GM19455 (cell line): ENCODE results near the gene RSAD2.

Source experiments
- ATAC-seq: cut with Tn5 transposase; IDR thresholded peaks from one replicate; pipeline ENCODE4 v1.9.1; 2021; ENCODE audit not compliant: unreplicated experiment

RSAD2 gene

GRCh38 chr2:6864231-6864754 is 13.3 kb upstream of the RSAD2 start:
- ATAC-seq: no peak

- peak; percentile 35 for ATAC-seq
Measured at GRCh38 chr2:6864923-6865345, 12.6 kb upstream of the RSAD2 start.

- ATAC-seq: peak; percentile 69
Measured at GRCh38 chr2:6865346-6866274, 12.0 kb upstream of the RSAD2 start, which contains the start of gene CMPK2. Gene CMPK2 (minus strand): TSS chr2:6865907. CDS start chr2:6865696, 211 bp downstream.

DNA sequence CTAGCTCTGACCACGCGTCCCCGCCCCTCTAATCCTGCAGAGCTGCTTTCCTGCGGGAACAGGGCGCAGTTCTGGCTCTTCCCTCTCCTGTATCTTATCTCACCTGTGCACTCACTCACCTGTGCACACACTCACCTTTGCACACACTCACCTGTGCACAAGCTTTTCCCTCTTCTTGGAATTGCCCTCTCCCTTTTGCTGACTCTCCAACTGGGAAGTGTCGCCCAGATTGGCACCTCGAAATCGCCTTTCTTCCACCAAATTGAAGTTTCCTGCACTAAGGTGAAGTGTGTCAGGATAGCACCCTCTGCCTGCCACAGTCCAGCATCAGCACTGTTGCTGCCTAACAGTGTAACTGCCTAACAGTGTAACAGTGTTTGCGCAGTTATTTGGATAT is 11.3 kb upstream of the RSAD2 start:
- peak; percentile 23 for ATAC-seq

- no peak for ATAC-seq
Measured at GRCh38 chr2:6866982-6867381, 10.6 kb upstream of the RSAD2 start.

- ATAC-seq: peak; percentile 65
Measured at GRCh38 chr2:6872394-6872793, 5.2 kb upstream of the RSAD2 start.

DNA sequence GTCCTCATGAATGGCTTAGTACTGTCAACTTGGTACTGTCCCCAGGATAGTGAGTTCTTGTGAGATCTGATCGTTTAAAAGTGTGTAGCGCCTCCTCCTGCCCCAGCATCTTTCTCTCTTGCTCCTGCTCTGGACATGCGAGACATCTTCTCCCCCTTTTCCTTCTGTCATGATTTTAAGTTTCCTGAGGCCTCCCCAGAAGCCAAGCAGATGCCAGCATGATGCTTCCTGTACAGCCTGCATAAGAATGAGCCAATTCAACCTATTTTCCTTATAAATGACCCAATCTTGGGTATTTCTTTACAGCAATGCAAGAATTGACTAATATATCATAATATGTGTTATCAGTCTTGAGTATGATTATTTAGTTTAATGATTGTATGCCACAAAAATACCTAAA is 3.5 kb upstream of the RSAD2 start:
- ATAC-seq: no peak

GRCh38 chr2:6876309-6876708 is 1.3 kb upstream of the RSAD2 start:
- no peak for ATAC-seq

GRCh38 chr2:6878549-6878948 is 972 bp downstream of the RSAD2 start:
- ATAC-seq: no peak

- ATAC-seq: no peak
Measured at GRCh38 chr2:6879011-6879410, 1.4 kb downstream of the RSAD2 start.

- ATAC-seq: no peak
Measured at GRCh38 chr2:6880200-6880733, 2.7 kb downstream of the RSAD2 start.

DNA sequence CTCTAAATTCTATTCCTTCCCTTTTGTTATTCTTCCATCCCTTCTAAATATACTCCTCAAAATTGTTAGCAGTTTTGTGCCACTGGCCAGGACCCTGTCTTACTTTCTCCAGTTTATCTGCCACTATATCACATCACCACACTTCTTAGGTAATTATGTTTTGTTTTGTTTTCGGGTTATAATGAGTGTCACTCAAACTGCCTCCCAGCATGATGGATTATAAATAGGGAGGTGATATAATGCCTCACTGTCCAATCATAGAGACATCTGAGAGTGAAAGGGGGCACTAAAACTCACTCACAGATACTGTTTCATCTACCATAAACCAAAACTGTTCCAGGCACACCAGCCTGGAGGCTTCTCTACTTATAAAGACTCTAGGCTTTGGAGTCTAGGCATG is 3.5 kb downstream of the RSAD2 start:
- no peak for ATAC-seq

- ATAC-seq: no peak
Measured at GRCh38 chr2:6881516-6881915, 3.9 kb downstream of the RSAD2 start.

GRCh38 chr2:6883448-6884122 is 6.0 kb downstream of the RSAD2 start:
- ATAC-seq: no peak

- ATAC-seq: no peak
Measured at GRCh38 chr2:6885551-6885950, 8.0 kb downstream of the RSAD2 start.

DNA sequence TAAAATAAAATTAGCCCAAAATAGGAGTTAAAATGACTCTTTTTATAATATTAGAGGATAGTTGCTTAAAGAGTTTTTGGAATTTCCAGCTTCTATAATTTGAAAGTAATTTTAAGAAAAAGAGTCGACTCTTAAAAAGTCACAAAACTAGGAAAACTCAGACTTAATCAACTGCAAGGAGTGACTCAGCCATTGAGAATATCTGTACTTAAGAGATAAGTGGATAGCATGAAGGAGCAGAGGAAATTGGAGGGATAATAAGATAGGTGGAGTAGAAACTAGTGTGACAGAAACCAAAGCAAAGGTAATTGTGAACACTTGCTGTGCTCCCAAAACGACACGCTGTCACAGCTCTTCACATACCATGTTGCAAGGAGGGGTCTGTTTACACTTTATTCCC is 8.4 kb downstream of the RSAD2 start:
- ATAC-seq: no peak

DNA sequence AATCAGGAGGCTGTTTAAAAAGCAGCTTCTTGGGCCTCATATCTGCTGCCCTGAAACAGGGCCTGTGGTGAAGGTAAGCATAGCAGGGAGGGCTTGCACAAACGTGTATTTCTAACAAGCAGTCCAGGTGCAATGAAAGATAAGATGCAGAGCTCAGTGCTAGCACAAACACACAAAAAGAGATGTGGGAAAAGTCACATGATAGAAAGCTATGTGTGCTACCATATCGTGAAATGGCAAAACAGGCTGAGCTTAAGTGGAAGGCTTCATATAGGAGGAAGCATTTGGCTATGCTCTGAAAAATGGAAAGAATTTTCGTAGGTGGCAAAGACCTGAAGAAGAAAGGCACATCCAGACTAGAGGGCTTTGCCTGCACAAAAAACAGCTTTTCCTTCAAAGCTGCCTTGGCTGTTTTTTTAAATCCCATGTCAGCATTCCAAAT is 10.2 kb downstream of the RSAD2 start:
- ATAC-seq: no peak

DNA sequence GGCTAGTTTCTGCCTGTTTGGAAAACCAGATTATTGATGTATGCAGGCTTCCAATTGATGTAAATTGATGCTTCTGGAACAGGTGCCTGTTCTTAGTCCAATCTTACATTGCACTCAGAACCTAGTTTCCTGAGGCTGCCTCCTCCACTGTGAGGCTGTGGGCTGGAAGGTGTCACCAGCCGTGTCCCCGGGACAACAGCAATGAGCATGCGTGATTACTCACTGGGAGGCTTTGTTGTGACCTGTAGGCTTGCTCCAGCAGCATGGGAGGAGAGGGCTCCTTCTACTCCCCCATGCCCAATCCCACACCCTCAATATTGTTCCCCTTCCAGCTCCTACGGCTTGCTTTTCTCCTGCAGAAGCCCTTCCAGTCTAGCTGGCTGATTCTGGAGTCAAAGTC is 11.1 kb downstream of the RSAD2 start:
- no peak for ATAC-seq

DNA sequence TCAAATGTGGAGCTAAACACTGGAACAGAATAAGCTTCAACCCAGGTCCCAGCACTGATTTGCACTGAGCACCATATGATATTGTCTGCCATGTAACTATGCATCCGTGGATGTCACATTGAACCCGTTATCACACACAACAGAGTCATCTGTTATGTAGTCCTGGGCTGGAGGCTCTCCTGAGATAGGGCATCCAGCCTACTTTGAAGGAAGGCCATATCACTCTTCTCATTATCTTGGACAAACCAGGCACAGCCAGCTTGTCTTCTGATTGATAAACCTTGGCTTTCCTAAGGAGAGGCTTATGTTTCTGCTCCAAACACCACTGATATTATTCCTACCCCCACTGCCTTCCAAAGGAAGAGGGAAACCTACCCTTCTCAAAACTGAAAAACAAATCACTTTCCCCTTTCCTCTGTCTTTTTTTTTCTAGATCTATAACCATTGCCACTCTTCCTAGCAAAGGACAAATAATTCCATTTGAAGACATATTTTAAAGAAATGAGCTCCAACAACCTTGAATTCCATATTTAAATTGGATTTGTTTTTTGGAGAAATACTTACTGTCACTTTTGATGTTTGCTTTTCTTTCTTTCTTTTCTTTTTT is 16.4 kb downstream of the RSAD2 start:
- no peak for ATAC-seq

GRCh38 chr2:6896930-6897759 is 19.6 kb downstream of the RSAD2 start:
- no peak for ATAC-seq
